Transverse colon (tissue), 4 donors: ENCODE data around the gene MACF1. TPM values are rescaled to one million over a fixed set of nuclear protein-coding genes. Genes with fewer than 3 reads are reported as not detected.

Experiments used
- DNase-seq: peaks from one replicate; pipeline ENCODE4 v3.0.0-alpha.2; 2019
- H3K27ac ChIP-seq, 4 donors: fragments of 200-600 bp; sonication (generic); 2 replicates each; pipeline ENCODE4 v1.5.1; 2016 to 2018; ENCODE audit warnings: inconsistent platforms in 4 of 4
- H3K27me3 ChIP-seq: fragments of 200-600 bp; sonication (generic); 2 replicates; pipeline ENCODE4 v1.5.1; 2017; ENCODE audit warnings: inconsistent platforms
- H3K36me3 ChIP-seq, 4 donors: fragments of 200-600 bp; sonication (generic); 2 replicates each; pipeline ENCODE4 v1.5.1; 2017 to 2019; ENCODE audit warnings: inconsistent platforms in 4 of 4
- H3K4me1 ChIP-seq, 4 donors: fragments of 200-600 bp; sonication (generic); 2 replicates each; pipeline ENCODE4 v1.5.1; 2017 to 2020; ENCODE audit warnings: inconsistent platforms in 4 of 4
- H3K4me3 ChIP-seq, 4 donors: fragments of 200-600 bp; sonication (generic); 1 replicate in 1 of 4; 2 replicates in 3 of 4; pipeline versions ENCODE4 v1.5.1 to v1.6.1; 2017 to 2019; ENCODE audit warnings: inconsistent platforms in 4 of 4
- H3K9me3 ChIP-seq, 2 donors: fragments of 200-600 bp; sonication (generic); 2 replicates each; pipeline ENCODE4 v1.5.1; 2017 to 2019; ENCODE audit warnings: inconsistent platforms in 2 of 2
- EP300 ChIP-seq: sonication (generic); formaldehyde crosslinking; IDR thresholded peaks from one replicate; pipeline ENCODE4 v1.6.1; 2017; ENCODE audit warnings: antibody characterized with exemption, low read depth
- POLR2A ChIP-seq: fragments of 450-650 bp; IDR thresholded peaks from one replicate; pipeline ENCODE4 v1.6.1; 2016; ENCODE audit warnings: antibody characterized with exemption, mild to moderate bottlenecking, moderate library complexity
- POLR2AphosphoS5 ChIP-seq, 3 donors: sonication (generic); formaldehyde crosslinking; IDR thresholded peaks; one replicate each; pipeline ENCODE4 v1.6.1; 2016; ENCODE audit warnings: antibody characterized with exemption in 3 of 3
- WGBS, 2 donors: methylation state at CpG; one replicate each; pipeline ENCODE4 v1.1.5; 2018; ENCODE audit warnings: low coverage in 1 of 2; 5-methylcytosine and 5-hydroxymethylcytosine counted together
- in situ Hi-C, 4 donors: fragments of 200-750 bp; cut with MboI; loops; one replicate each; pipeline versions ENCODE4 v1.15.0 to v1.15.1; 2017; ENCODE audit warnings: low sequenced_read_pairs in 3 of 4, low pct_ligation_motif_present in 1 of 4, low pct_unique_long_range_greater_than_20kb in 1 of 4
- intact Hi-C: fragments of 100-400 bp; cut with DNase I; formaldehyde crosslinking; loops from one replicate; pipeline ENCODE4 v1.15.1; 2023; ENCODE audit warnings: low total_unique reads
- total RNA-seq, 4 donors: library from RNA; depleted of rRNA; stranded (reverse); fragments of >200 nt; gene quantifications; one replicate each; pipeline ENCODE4 v1.1.0, GENCODE V29; 2016
- TF ChIP-seq, protein P1 (sequence below), 5 experiments: fragments of 200-600 bp in 3 of 5; fragments of 450-650 bp in 2 of 5; sonication (generic) in 3 of 5; IDR thresholded peaks; 1 replicate in 2 of 5; 2 replicates in 3 of 5; pipeline ENCODE4 v1.5.1; 2016 to 2017; ENCODE audit warnings: antibody characterized with exemption in 5 of 5, inconsistent platforms in 3 of 5, mild to moderate bottlenecking in 2 of 5, moderate library complexity in 1 of 5

MACF1 gene
- total RNA-seq, 4 donors from 2014 or later, result 190 to 300 (median 254) TPM

DNA sequence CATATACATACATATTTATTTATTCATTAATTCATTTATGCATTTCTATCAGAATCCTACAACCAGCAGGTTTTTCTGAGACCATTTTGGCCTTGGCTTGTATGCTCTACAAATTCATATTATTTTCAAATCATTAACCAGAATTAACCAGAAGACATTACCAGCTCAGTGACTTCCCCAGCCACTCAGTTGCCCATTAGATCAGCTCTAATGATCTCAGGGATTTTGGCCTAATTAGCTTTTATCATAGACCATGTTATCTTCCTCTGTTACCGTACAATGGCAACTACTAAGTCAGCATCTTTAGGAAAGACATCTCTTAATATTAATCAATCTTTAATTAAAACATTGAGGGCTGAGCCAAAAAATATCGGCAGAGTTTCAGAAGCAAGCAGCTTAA lies 196.6 kb downstream of the MACF1 start:
- 96 to 100% methylated on average over 2 of the region's 2 CpGs for WGBS, 2 donors
- intact Hi-C loops (no loop called here), in situ Hi-C loops (no loop called here)
- H3K4me3 ChIP-seq, result no peak overlapping the region
- H3K27ac ChIP-seq, result no peak overlapping the region
- no peaks in the 10 kb centered on the region for H3K9me3 ChIP-seq
- no peak for DNase-seq
- H3K36me3 ChIP-seq, result no peaks in the 10 kb centered on the region
- H3K27me3 ChIP-seq, result no peaks in the 10 kb centered on the region
- H3K4me1 ChIP-seq, result peaks cover 12 to 37% (median 25%) of the 10 kb centered on the region in 4 donors
- TF ChIP-seq POLR2A, result no peak
- TF ChIP-seq POLR2AphosphoS5 (IDR thresholded peaks at IDR 0.05), result no peak
- no peak for TF ChIP-seq EP300
- TF ChIP-seq, protein P1, sequence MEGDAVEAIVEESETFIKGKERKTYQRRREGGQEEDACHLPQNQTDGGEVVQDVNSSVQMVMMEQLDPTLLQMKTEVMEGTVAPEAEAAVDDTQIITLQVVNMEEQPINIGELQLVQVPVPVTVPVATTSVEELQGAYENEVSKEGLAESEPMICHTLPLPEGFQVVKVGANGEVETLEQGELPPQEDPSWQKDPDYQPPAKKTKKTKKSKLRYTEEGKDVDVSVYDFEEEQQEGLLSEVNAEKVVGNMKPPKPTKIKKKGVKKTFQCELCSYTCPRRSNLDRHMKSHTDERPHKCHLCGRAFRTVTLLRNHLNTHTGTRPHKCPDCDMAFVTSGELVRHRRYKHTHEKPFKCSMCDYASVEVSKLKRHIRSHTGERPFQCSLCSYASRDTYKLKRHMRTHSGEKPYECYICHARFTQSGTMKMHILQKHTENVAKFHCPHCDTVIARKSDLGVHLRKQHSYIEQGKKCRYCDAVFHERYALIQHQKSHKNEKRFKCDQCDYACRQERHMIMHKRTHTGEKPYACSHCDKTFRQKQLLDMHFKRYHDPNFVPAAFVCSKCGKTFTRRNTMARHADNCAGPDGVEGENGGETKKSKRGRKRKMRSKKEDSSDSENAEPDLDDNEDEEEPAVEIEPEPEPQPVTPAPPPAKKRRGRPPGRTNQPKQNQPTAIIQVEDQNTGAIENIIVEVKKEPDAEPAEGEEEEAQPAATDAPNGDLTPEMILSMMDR (IDR thresholded peaks at IDR 0.05), result no peak

DNA sequence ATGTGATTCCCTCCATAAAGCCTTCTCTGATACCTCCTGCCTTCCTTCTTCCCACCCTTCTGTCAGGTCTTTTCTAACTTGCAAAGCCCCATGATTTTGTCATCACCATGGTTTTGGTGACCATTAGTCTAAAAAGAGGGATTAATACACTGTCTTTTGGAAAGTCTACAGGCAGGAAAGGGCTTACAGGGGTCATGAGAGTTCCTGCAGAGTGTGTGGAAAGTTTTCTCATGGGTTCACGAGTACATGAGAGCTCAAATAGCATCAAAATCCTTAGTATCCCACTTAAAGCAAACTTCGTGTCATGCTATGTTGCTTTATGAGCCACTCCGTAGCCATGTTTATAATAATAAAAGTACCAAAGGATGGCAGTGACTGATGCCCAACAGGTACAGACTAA lies 200.4 kb downstream of the MACF1 start:
- in situ Hi-C loops (no loop called here), intact Hi-C loops (no loop called here)
- peaks cover 10 to 40% (median 24%) of the 10 kb centered on the region in 4 donors for H3K4me1 ChIP-seq
- H3K4me3 ChIP-seq, result no peak overlapping the region
- TF ChIP-seq EP300 (no peak), POLR2AphosphoS5 (IDR thresholded peaks at IDR 0.05) (no peak), POLR2A (no peak)
- TF ChIP-seq, protein P1 (IDR thresholded peaks at IDR 0.05), result no peak
- no peaks in the 10 kb centered on the region for H3K36me3 ChIP-seq
- H3K9me3 ChIP-seq, result no peaks in the 10 kb centered on the region
- peak overlapping the region in 3 of 4 donors; percentile 88 to 97 (median 92) for H3K27ac ChIP-seq
- DNase-seq, result no peak
- WGBS, 2 donors, result 78 to 80% methylated on average over 3 of the region's 3 CpGs
- H3K27me3 ChIP-seq, result no peaks in the 10 kb centered on the region

DNA sequence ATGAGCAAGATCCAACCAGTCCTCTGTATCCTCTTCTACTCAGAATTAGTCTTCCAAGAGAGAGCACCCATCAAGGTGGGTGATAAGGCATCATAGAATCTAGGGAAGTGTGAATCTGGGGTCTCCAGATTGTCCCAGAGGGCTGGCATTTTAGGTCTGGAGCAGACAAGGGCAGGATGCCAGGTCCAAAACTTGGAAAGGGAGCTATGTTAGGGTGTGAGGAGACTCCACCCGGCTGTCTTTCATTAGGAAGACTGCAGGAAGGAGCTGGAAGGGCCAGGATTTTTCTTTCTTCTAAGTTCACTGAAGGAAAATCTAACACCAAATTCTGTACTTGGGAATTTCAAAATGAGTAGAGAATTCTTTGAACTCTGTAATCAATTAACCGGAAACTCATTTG lies 200.9 kb downstream of the MACF1 start:
- Histone ChIP-seq H3K27me3 (no peaks in the 10 kb centered on the region), H3K36me3 (no peaks in the 10 kb centered on the region), H3K27ac (peak overlapping the region; percentile 12 to 97 (median 90)), H3K4me3 (no peak overlapping the region), H3K9me3 (no peaks in the 10 kb centered on the region), H3K4me1 (peaks cover 15 to 45% (median 29%) of the 10 kb centered on the region in 4 donors)
- intact Hi-C loops (no loop called here), in situ Hi-C loops (no loop called here)
- no peak for DNase-seq
- WGBS, 2 donors, result 67 to 73% methylated on average over 2 of the region's 2 CpGs
- TF ChIP-seq EP300, result no peak
- no peak for TF ChIP-seq POLR2A
- TF ChIP-seq POLR2AphosphoS5 (IDR thresholded peaks at IDR 0.05), result no peak
- TF ChIP-seq, protein P1 (IDR thresholded peaks at IDR 0.05), result no peak

DNA sequence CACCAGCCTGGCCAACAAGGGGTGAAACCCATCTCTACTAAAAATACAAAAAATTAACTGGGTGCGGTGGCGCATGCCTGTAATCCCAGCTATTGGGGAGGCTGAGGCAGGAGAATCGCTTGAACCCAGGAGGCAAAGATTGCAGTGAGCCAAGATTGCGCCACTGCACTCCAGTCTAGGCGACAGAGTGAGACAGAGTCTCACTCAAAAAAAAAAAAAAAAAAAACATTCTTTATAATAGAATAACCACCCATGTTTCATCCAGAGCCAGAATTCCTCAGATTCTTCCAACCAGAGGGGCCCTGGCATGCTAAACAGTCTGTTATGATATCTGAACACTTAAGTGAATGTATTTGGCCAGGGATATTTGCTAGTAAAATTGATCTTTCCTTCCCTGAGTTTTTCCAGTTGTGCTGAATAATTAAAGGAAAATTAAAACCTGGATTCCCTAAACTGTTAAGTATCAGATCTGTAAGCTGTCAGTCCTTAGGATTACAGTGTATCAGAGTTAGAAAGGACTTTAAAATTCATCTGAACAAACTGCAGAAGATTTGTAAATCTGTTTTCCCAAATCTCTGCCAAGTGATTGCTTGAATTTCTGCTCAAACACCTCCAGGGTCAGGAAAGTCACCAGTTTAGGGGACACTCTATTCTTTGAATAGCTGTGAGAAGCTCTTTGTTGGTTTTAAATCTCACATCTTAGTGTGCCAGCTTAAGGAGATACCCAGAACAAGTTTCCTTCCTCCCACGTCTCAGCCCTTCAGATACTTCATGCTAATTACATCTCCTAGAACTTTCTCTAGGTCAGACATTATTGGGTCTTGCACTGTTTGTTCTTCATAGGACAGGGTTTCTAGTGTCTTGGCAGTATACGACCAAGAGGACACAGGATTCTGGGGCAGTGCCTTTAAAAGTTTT lies 202.3 kb downstream of the MACF1 start:
- DNase-seq, result no peak
- in situ Hi-C loops, result no loop called here
- Histone ChIP-seq H3K9me3 (no peaks in the 10 kb centered on the region), H3K27ac (peak overlapping the region; percentile 80 to 97 (median 90)), H3K36me3 (no peaks in the 10 kb centered on the region), H3K4me3 (no peak overlapping the region), H3K4me1 (peaks cover 22 to 59% (median 43%) of the 10 kb centered on the region in 4 donors), H3K27me3 (no peaks in the 10 kb centered on the region)
- TF ChIP-seq POLR2AphosphoS5 (IDR thresholded peaks at IDR 0.05), result no peak
- TF ChIP-seq, protein P1 (IDR thresholded peaks at IDR 0.05), result no peak
- TF ChIP-seq EP300, result no peak
- WGBS, 2 donors, result 76 to 83% methylated on average over 3 to 7 of the region's 7 CpGs
- intact Hi-C loops, result no loop called here
